ENCODE results near the gene SSBP2. TPM values are rescaled to one million over a fixed set of nuclear protein-coding genes. Genes with fewer than 3 reads are reported as not detected.
A peak's percentile ranks its signal among the peaks of the same experiment; 100 is the strongest.

The SSBP2 gene
- 100 to 1,000 TPM in 1 of 5 donors, 10 to 100 TPM in 4; 57.8 to 107 (median 96.2) TPM for polyA plus RNA-seq (ENCODE audit: insufficient read depth in 1 of 5, insufficient read length in 5 of 5, low replicate concordance in 1 of 5)
- long read RNA-seq, donor 1, full-length matches to known transcripts: 19 of 24 reads
- long read RNA-seq, donor 1, partial matches to known transcripts: 5 of 24 reads
- long read RNA-seq, donor 1, other reads (novel, unspliced or antisense): 0 of 24 reads
- long read RNA-seq, donor 2, full-length matches to known transcripts: 12 of 12 reads
- long read RNA-seq, donor 2, partial matches to known transcripts: 0 of 12 reads
- long read RNA-seq, donor 2, other reads (novel, unspliced or antisense): 0 of 12 reads
- long read RNA-seq, donor 3, full-length matches to known transcripts: 19 of 19 reads
- long read RNA-seq, donor 3, partial matches to known transcripts: 0 of 19 reads
- long read RNA-seq, donor 3, other reads (novel, unspliced or antisense): 0 of 19 reads
- long read RNA-seq, donor 4, full-length matches to known transcripts: 7 of 7 reads
- long read RNA-seq, donor 4, partial matches to known transcripts: 0 of 7 reads
- long read RNA-seq, donor 4, other reads (novel, unspliced or antisense): 0 of 7 reads
- long read RNA-seq, donor 5, full-length matches to known transcripts: 21 of 28 reads
- long read RNA-seq, donor 5, partial matches to known transcripts: 7 of 28 reads
- long read RNA-seq, donor 5, other reads (novel, unspliced or antisense): 0 of 28 reads
- long read RNA-seq, donor 6, full-length matches to known transcripts: 14 of 28 reads
- long read RNA-seq, donor 6, partial matches to known transcripts: 14 of 28 reads
- long read RNA-seq, donor 6, other reads (novel, unspliced or antisense): 0 of 28 reads
- long read RNA-seq, donor 7, full-length matches to known transcripts: 19 of 19 reads
- long read RNA-seq, donor 7, partial matches to known transcripts: 0 of 19 reads
- long read RNA-seq, donor 7, other reads (novel, unspliced or antisense): 0 of 19 reads
- long read RNA-seq, donor 8, full-length matches to known transcripts: 6 of 6 reads
- long read RNA-seq, donor 8, partial matches to known transcripts: 0 of 6 reads
- long read RNA-seq, donor 8, other reads (novel, unspliced or antisense): 0 of 6 reads

- peak; percentile 100 for DNase-seq
Observed at GRCh38 chr5:81751009-81751835, at the start of gene SSBP2. Gene SSBP2 (minus strand): TSS chr5:81751097. CDS start chr5:81751042, 55 bp downstream.

GRCh38 chr5:81795666-81796065, 44.8 kb upstream of the SSBP2 start:
- no peak for DNase-seq

GRCh38 chr5:81794226-81794625, 43.3 kb upstream of the SSBP2 start:
- DNase-seq: no peak

- DNase-seq: no peak
Observed at GRCh38 chr5:81790336-81790735, 39.4 kb upstream of the SSBP2 start.

GRCh38 chr5:81789033-81789432, 38.1 kb upstream of the SSBP2 start:
- no peak for DNase-seq

- DNase-seq: no peak
Observed at GRCh38 chr5:81788329-81788728, 37.4 kb upstream of the SSBP2 start.

GRCh38 chr5:81787474-81788242, 36.8 kb upstream of the SSBP2 start:
- DNase-seq: peak; percentile 86 to 90

GRCh38 chr5:81786991-81787390, 36.1 kb upstream of the SSBP2 start:
- DNase-seq: no peak

GRCh38 chr5:81786496-81786895, 35.6 kb upstream of the SSBP2 start:
- no peak for DNase-seq

GRCh38 chr5:81785322-81785721, 34.4 kb upstream of the SSBP2 start:
- no peak for DNase-seq

- no peak for DNase-seq
Observed at GRCh38 chr5:81783401-81783800, 32.5 kb upstream of the SSBP2 start.

- DNase-seq: no peak
Observed at GRCh38 chr5:81782811-81783210, 31.9 kb upstream of the SSBP2 start.

GRCh38 chr5:81779916-81780266, 29.0 kb upstream of the SSBP2 start:
- no peak for DNase-seq

GRCh38 chr5:81779125-81779915, 28.4 kb upstream of the SSBP2 start:
- DNase-seq: peak in 1 of 2 donors; percentile 46

GRCh38 chr5:81778642-81779041, 27.7 kb upstream of the SSBP2 start:
- DNase-seq: no peak

- DNase-seq: no peak
Observed at GRCh38 chr5:81776258-81776657, 25.4 kb upstream of the SSBP2 start.

- DNase-seq: no peak
Observed at GRCh38 chr5:81774374-81774773, 23.5 kb upstream of the SSBP2 start.

GRCh38 chr5:81773574-81773973, 22.7 kb upstream of the SSBP2 start:
- no peak for DNase-seq

GRCh38 chr5:81773161-81773560, 22.3 kb upstream of the SSBP2 start:
- no peak for DNase-seq

GRCh38 chr5:81772488-81772887, 21.6 kb upstream of the SSBP2 start:
- DNase-seq: no peak
